GM19025 (cell line): ENCODE measurements around the gene ITGB3.
"Not testable (repeated sequence)": the region's sequence is repeated elsewhere in the genome, so short reads cannot be mapped to it uniquely, and the experiment has no call there.

Experiments
- ATAC-seq: cut with Tn5 transposase; IDR thresholded peaks from one replicate; pipeline ENCODE4 v1.9.1; 2021; ENCODE audit warnings: mild to moderate bottlenecking, low read depth, moderate library complexity; ENCODE audit not compliant: unreplicated experiment

ITGB3 gene

GRCh38 chr17:47243737-47244598 lies 9.7 kb upstream of the ITGB3 start:
- no peak for ATAC-seq

DNA sequence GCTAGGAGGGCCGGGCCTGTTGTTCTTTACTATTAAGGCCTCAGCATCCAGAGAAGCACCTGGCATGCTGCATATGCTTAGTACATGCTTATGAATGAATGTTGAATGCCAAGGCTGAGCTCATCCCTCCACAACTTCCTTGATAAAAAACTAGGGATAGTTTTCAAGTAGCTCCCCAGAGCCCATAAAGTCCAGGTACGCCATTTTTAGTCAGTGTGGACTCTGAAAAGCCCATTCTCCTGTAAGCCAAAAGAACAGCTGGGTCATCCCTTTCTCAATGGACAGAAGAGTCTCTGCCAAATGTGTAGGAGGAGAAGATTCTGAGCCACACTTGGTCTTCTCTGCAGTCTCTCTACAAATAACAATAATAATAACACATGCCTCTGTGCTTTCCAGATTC lies 8.9 kb upstream of the ITGB3 start:
- ATAC-seq: no peak

DNA sequence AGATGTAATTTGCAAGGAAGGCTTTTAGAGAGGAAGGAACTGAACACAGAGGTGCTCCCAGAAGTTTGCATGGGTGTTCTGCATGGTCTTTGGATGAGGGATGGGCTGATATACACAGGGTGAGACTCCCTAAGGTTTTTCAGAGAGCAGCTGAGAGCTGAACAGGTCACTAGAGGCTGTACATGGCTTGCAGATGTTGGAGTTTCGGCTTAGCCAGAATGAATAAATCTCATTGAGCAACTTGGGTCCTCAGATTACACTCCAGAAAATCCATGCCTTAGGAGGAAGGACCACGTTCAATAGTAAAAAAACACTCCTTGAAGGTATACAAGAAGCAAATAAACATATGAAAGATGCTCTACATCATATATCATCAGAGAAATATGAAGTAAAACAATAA lies 7.5 kb upstream of the ITGB3 start:
- no peak for ATAC-seq

DNA sequence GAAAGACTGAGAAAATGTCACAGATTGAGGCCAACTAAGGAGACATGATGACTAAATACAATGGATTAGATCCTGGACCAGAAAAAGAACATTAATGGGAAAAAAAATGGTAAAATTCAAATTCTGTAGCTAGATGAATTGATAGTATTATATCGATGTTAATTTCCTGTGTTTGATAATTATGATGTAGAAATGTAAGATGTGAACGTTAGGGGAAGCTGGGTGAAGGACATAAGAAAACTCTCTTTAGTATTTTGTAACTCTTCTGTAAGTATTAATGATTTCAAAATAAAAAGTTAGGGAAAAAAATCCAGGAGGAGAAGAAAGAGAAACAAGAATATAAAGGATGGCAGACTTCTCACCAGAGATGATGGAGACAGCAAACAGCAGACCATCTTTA lies 2.8 kb upstream of the ITGB3 start:
- ATAC-seq: no peak

DNA sequence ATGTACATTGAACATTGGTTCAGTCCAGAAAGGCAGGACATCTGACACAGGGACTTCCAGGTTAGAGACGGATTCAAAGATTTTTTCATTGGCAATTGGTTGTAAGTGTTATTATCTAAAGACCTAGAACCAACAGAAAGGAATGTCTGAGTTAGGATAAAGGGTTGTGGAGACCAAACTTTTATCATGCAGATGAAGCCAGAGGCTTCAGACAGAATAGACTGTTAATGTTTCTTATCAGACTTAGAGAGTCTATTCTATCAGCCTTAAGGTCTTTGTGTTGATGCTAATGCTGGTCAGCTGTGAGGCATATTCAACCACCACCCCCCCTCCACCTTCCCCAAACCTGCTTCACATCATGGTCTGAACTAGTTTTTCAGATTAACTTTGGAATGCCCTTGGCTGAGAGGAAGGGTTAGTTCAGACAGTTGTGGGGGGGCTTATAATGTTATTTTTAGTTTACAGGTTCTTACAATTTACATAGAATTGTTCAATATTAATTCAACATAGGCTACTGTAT lies 2.1 kb upstream of the ITGB3 start:
- ATAC-seq: no peak

DNA sequence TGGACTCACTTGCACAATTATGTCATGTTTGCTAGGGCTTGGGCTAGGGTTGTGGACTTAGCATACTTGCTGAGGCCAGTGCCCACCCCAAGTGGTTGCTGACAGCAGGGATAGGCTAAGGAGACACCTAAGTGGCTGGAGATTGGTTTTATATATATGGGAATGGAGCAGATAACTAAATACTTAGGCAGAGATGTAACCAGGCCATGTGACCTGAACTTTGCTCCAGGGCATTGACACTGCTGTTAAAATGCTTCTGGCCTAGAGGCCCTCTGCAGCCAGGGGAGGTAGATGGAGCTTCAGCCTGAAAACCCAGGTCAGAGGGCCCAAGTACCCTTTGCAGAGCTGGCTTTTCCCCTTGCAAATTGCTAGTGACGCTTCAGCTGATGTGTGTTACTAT lies 1.4 kb upstream of the ITGB3 start:
- ATAC-seq: no peak

- no peak for ATAC-seq
Observed at GRCh38 chr17:47252766-47253512, 688 bp upstream of the ITGB3 start.

- ATAC-seq: no peak
Observed at GRCh38 chr17:47254403-47254943, 846 bp downstream of the ITGB3 start.

GRCh38 chr17:47257651-47258339 lies 4.2 kb downstream of the ITGB3 start:
- no peak for ATAC-seq

DNA sequence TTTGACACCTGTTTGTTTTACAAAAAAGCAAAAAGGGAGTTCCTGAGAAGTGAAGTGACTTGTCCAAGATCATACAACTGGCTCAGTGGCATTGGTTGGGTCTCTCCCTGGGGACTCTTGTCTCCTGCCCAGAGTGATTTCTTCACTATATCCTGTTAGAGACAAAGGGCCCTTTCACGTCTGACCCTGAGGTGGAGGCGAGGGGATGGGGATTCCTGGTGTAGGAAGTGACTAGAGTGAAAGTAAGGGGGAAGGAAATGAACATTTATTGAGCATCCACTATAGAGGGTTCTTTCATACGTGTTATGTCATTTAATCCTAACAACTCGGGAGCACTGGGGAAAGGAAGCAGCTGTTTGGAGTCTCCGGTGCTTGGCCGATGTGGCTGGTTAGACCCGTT lies 9.0 kb downstream of the ITGB3 start:
- ATAC-seq: no peak

GRCh38 chr17:47264166-47264565 lies 10.5 kb downstream of the ITGB3 start:
- no peak for ATAC-seq

GRCh38 chr17:47265983-47266541 lies 12.4 kb downstream of the ITGB3 start:
- no peak for ATAC-seq

- no peak for ATAC-seq
Observed at GRCh38 chr17:47266782-47267181, 13.2 kb downstream of the ITGB3 start.

- ATAC-seq: no peak
Observed at GRCh38 chr17:47267354-47267828, 13.8 kb downstream of the ITGB3 start.

DNA sequence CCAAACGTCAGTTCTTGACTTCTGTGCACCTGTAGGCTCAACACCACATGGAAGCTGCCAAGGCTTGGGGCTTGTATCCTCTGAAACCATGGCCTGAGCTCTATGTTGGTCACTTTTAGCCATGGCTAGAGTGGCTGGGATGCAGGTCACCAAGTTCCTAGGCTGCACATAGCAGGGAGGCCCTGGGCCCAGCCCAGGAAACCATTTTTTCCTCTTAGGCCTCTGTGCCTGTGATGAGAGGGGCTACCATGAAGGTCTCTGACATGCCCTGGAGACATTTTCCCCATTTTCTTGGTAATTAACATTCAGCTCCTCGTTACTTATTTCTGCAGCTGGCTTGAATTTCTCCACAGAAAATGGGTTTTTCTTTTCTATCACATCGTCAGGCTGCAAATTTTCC lies 15.3 kb downstream of the ITGB3 start:
- not testable (repeated sequence) for ATAC-seq

GRCh38 chr17:47269561-47270280 lies 16.1 kb downstream of the ITGB3 start:
- not testable (repeated sequence) for ATAC-seq

DNA sequence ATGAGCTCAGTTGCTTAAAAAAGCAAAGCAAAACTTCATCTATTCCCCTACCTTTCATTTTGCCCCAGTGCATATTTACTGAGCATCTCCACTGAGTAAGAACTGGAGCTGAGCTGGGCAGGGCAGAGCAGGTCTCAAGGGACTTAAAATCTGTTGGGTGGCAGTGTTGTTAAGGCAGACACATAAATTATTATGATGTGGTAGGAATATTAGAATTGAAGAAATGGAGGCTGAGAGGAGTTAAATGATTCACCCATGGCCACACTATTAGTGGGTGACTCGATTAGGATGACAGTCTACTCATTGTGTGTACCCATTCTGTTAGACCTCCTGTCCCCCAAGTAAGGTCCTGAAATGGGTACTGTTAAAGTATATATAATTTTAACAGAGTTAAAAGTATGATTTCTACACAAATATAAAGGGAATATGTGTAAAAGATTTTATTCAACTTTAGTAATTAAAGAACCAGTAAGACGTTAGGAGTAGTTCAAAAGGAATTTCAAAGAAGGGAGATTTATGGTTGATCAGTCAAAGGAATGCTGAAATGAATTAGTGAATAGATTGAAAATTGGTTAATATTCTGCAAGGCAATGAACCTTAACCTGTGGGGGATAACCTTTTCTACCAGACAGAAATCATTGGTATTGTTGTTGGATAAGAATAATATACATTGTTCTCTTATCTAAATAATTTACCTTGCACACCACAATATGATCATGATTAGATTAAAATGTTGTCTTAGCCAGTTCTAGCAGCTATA lies 17.5 kb downstream of the ITGB3 start:
- ATAC-seq: no peak

GRCh38 chr17:47272491-47272890 lies 18.9 kb downstream of the ITGB3 start:
- ATAC-seq: no peak

DNA sequence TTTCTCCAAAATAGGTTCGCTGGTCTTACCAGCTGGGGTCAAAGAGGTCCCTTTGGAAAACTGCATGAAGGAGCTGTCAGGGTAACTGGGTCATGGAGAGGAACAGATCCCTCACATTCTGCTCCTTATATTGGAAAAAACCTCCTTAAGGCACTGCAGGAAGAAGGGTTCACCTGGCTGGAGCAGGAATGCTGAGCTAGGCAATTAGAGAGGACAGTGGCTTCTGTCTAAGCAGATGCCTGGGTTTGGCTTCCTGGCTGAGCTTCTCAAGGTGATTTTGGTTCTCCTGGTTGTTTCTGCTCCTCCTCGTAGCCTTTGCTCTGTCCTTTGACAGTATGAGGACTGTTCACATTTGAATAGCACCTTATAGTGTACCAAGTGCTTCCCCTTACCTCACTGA lies 19.6 kb downstream of the ITGB3 start:
- no peak for ATAC-seq
